GM23248 (cell line): Measurements from ENCODE around the gene ANKFN1.

ENCODE experiments used
- EZH2 ChIP-seq: fragments of 200-600 bp; sonication (generic); IDR thresholded peaks from 2 replicates; pipeline ENCODE4 v1.6.1; 2018; ENCODE audit warnings: antibody characterized with exemption, mild to moderate bottlenecking; ENCODE audit not compliant: insufficient read depth, poor library complexity, severe bottlenecking
- EZH2phosphoT487 ChIP-seq: fragments of 200-600 bp; sonication (generic); IDR thresholded peaks from 2 replicates; pipeline ENCODE4 v1.6.1; 2018; ENCODE audit warnings: antibody characterized with exemption, moderate library complexity, mild to moderate bottlenecking, low read depth; ENCODE audit not compliant: insufficient read depth

GRCh38 chr17:56532926-56533325 lies 379.7 kb downstream of the ANKFN1 start:
- TF ChIP-seq EZH2 (no peak), EZH2phosphoT487 (no peak)
